GM12873 (cell line): ENCODE results near the gene PBX2.
A peak's percentile ranks its signal among the peaks of the same experiment; 100 is the strongest.

Experiments
- CTCF ChIP-seq: IDR thresholded peaks from 2 replicates; pipeline ENCODE4 v1.5.1; 2012; ENCODE audit warnings: low read depth, mild to moderate bottlenecking, moderate library complexity, low read length, control low read depth; ENCODE audit not compliant: insufficient read depth; ENCODE audit errors: missing control alignments

PBX2 gene

GRCh38 chr6:32190054-32190851, at the start of gene PBX2:
PBX2 (minus strand) TSS chr6:32190202; CDS start chr6:32189915, 287 bp downstream.
- no peak for TF ChIP-seq CTCF

GRCh38 chr6:32239462-32239861, 49.5 kb upstream of the PBX2 start:
- no peak for TF ChIP-seq CTCF

- TF ChIP-seq CTCF: peak; percentile 31
These were observed 44.9 kb upstream of the PBX2 start for GRCh38 chr6:32234934-32235333.

GRCh38 chr6:32226434-32226833, 36.4 kb upstream of the PBX2 start:
- no peak for TF ChIP-seq CTCF

- no peak for TF ChIP-seq CTCF
These were observed 34.7 kb upstream of the PBX2 start for GRCh38 chr6:32224696-32225095.

- no peak for TF ChIP-seq CTCF
These were observed 33.5 kb upstream of the PBX2 start, which contains the start of gene NOTCH4 for GRCh38 chr6:32223258-32224235. NOTCH4 (minus strand) TSS chr6:32224067; CDS start chr6:32223928, 139 bp downstream.

- no peak for TF ChIP-seq CTCF
These were observed 32.6 kb upstream of the PBX2 start for GRCh38 chr6:32222333-32223230.
